Fibroblast of lung (primary cell): Measurements from ENCODE around the gene HSPA9. TPM values are rescaled to one million over a fixed set of nuclear protein-coding genes. Genes with fewer than 3 reads are reported as not detected.

Experiments
- DNase-seq, 2 donors: peaks; one replicate each; pipeline versions ENCODE4 v3.0.0 to v3.0.0-alpha.2; 2010; ENCODE audit warnings: low read depth in 2 of 2
- H2AFZ ChIP-seq: 2 replicates; pipeline ENCODE4 v1.5.1; 2012; ENCODE audit warnings: low read length, control low read depth, inconsistent platforms
- H3K27ac ChIP-seq: 2 replicates; pipeline ENCODE4 v1.5.1; 2011; ENCODE audit warnings: low read length, control low read depth; ENCODE audit not compliant: insufficient read depth
- H3K27me3 ChIP-seq: 2 replicates; pipeline ENCODE4 v1.5.1; 2011; ENCODE audit warnings: mild to moderate bottlenecking, low read length; ENCODE audit not compliant: control insufficient read depth, insufficient read depth
- H3K36me3 ChIP-seq: 2 replicates; pipeline ENCODE4 v1.5.1; 2011; ENCODE audit warnings: low read length; ENCODE audit not compliant: control insufficient read depth, insufficient read depth
- H3K4me1 ChIP-seq: 2 replicates; pipeline ENCODE4 v1.5.1; 2011; ENCODE audit warnings: low read length; ENCODE audit not compliant: control insufficient read depth, insufficient read depth; ENCODE audit errors: extremely low read depth
- H3K4me2 ChIP-seq: 2 replicates; pipeline ENCODE4 v1.5.1; 2011; ENCODE audit warnings: low read length, control low read depth; ENCODE audit not compliant: insufficient read depth; ENCODE audit errors: extremely low read depth
- H3K4me3 ChIP-seq, 4 experiments: fragments of 200-600 bp in 1 of 4; sonication (generic) in 1 of 4; replicated peaks in 1 of 4; 2 replicates each; pipeline ENCODE4 v1.5.1; 2011 to 2016; ENCODE audit warnings: low read length in 4 of 4, low read depth in 3 of 4, mild to moderate bottlenecking in 3 of 4, control low read depth in 2 of 4, inconsistent platforms in 1 of 4, mixed read lengths in 1 of 4; ENCODE audit not compliant: insufficient read depth in 1 of 4; ENCODE audit errors: control extremely low read depth in 1 of 4
- H3K79me2 ChIP-seq: 2 replicates; pipeline ENCODE4 v1.5.1; 2012; ENCODE audit warnings: mild to moderate bottlenecking, low read length, inconsistent platforms; ENCODE audit not compliant: control insufficient read depth, insufficient read depth
- H3K9ac ChIP-seq: 2 replicates; pipeline ENCODE4 v1.5.1; 2011; ENCODE audit warnings: mild to moderate bottlenecking, low read length, control low read depth; ENCODE audit not compliant: insufficient read depth
- H3K9me3 ChIP-seq: 2 replicates; pipeline ENCODE4 v1.5.1; 2012; ENCODE audit warnings: low read depth, low read length; ENCODE audit not compliant: control insufficient read depth, insufficient read depth
- H4K20me1 ChIP-seq: 2 replicates; pipeline ENCODE4 v1.5.1; 2011; ENCODE audit warnings: low read length; ENCODE audit not compliant: control insufficient read depth, insufficient read depth; ENCODE audit errors: extremely low read depth
- CTCF ChIP-seq, 2 donors: IDR thresholded peaks in 1 of 2; conservative IDR thresholded peaks in 1 of 2; 1 replicate in 1 of 2; 2 replicates in 1 of 2; pipeline ENCODE4 v1.5.1; 2011 to 2012; ENCODE audit warnings: low read length in 2 of 2, control low read depth in 1 of 2, inconsistent platforms in 1 of 2, low read depth in 1 of 2, mild to moderate bottlenecking in 1 of 2
- EZH2 ChIP-seq: IDR thresholded peaks from 2 replicates; pipeline ENCODE4 v1.5.1; 2012; ENCODE audit warnings: low read length, control low read depth, mild to moderate bottlenecking; ENCODE audit errors: missing control alignments
- polyA plus RNA-seq, 2 donors: library from polyadenylated mRNA; depleted of rRNA in 1 of 2; stranded (reverse) in 1 of 2; unstranded in 1 of 2; fragments of >200 nt; gene quantifications; 2 replicates each; pipeline ENCODE4 v1.2.1, GENCODE V29; 2011 to 2012; ENCODE audit warnings: missing spikeins in 1 of 2
- total RNA-seq: library from RNA; depleted of rRNA; stranded (reverse); fragments of >200 nt; gene quantifications from 2 replicates; pipeline ENCODE4 v1.2.1, GENCODE V29; 2014

Gene HSPA9
- total and polyA plus RNA-seq, 2 donors (not counting 1 experiment from before 2014, with no cell fraction given) = 148 to 522 TPM

- Histone ChIP-seq H2AFZ (no peak overlapping the region), H3K4me1 (peaks cover 2% of the 10 kb centered on the region), H3K79me2 (peaks cover 42% of the 10 kb centered on the region), H3K4me3 (peak overlapping the region; percentile 86 to 100 (median 99)), H3K27ac (peak overlapping the region; percentile 99), H4K20me1 (no peaks in the 10 kb centered on the region), H3K9me3 (no peaks in the 10 kb centered on the region), H3K9ac (peak overlapping the region; percentile 98), H3K36me3 (peaks cover 8% of the 10 kb centered on the region), H3K4me2 (peak overlapping the region; percentile 94), H3K27me3 (no peaks in the 10 kb centered on the region)
- peak in 1 of 2 donors; percentile 38 for DNase-seq
- TF ChIP-seq CTCF (conservative IDR thresholded peaks at IDR 0.05 in 1 of 2, IDR thresholded peaks at IDR 0.05 in 1 of 2; ENCODE audit: low read depth in 1 of 2, low read length in 2 of 2) = no peak
- TF ChIP-seq EZH2 = no peak
Observed at GRCh38 chr5:138573949-138574670, 1.1 kb downstream of the HSPA9 start.

- H4K20me1 ChIP-seq = no peaks in the 10 kb centered on the region
- H3K4me2 ChIP-seq = no peak overlapping the region
Observed at GRCh38 chr5:138573223-138573622, 2.0 kb downstream of the HSPA9 start.

GRCh38 chr5:138570871-138571270, 4.3 kb downstream of the HSPA9 start:
- Histone ChIP-seq H3K4me3 (no peak overlapping the region), H3K27ac (no peak overlapping the region), H3K4me1 (peaks cover under 1% of the 10 kb centered on the region), H3K36me3 (peaks cover 18% of the 10 kb centered on the region), H4K20me1 (no peaks in the 10 kb centered on the region), H3K79me2 (peaks cover 52% of the 10 kb centered on the region), H3K9ac (no peak overlapping the region), H3K9me3 (no peaks in the 10 kb centered on the region), H2AFZ (no peak overlapping the region), H3K27me3 (no peaks in the 10 kb centered on the region), H3K4me2 (no peak overlapping the region)
- DNase-seq = no peak
- TF ChIP-seq CTCF (conservative IDR thresholded peaks at IDR 0.05 in 1 of 2, IDR thresholded peaks at IDR 0.05 in 1 of 2; ENCODE audit: low read depth in 1 of 2, low read length in 2 of 2) (no peak), EZH2 (no peak)

More at GRCh38 chr5:138573223-138573622, 2.0 kb downstream of the HSPA9 start:
- H3K9ac ChIP-seq = no peak overlapping the region
- H3K27ac ChIP-seq = peak overlapping the region; percentile 16
- H3K4me1 ChIP-seq = peaks cover 2% of the 10 kb centered on the region
- TF ChIP-seq EZH2 = no peak
- TF ChIP-seq CTCF (conservative IDR thresholded peaks at IDR 0.05 in 1 of 2, IDR thresholded peaks at IDR 0.05 in 1 of 2; ENCODE audit: low read depth in 1 of 2, low read length in 2 of 2) = no peak
- no peaks in the 10 kb centered on the region for H3K9me3 ChIP-seq
- H3K36me3 ChIP-seq = peaks cover 8% of the 10 kb centered on the region
- no peaks in the 10 kb centered on the region for H3K27me3 ChIP-seq
- no peak overlapping the region for H2AFZ ChIP-seq
- no peak for DNase-seq
- peak overlapping the region in 1 of 4 experiments; percentile 99 for H3K4me3 ChIP-seq
- H3K79me2 ChIP-seq = peaks cover 42% of the 10 kb centered on the region
